GM18508 (cell line): Measurements from ENCODE around the gene SCAMP5.

Source experiments
- ATAC-seq: cut with Tn5 transposase; IDR thresholded peaks from one replicate; pipeline ENCODE4 v1.9.1; 2021; ENCODE audit warnings: moderate number of reproducible peaks; ENCODE audit not compliant: insufficient read depth, unreplicated experiment

The SCAMP5 gene

DNA sequence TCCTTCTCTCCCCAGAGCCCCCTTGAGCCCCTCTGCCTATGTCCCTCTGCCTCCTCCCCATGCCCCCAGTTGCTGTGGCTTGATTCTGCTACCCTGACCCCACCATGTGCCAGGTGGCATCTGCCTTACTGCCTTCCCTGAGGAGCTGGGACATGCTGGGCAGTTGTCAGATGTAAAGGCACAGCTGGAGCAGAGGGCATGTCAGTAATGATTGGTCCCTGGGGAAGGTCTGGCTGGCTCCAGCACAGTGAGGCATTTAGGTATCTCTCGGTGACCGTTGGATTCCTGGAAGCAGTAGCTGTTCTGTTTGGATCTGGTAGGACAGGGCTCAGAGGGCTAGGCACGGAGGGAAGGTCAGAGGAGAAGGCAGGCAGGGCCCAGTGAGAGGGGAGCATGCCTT lies 24.6 kb downstream of the SCAMP5 start:
- no peak for ATAC-seq

DNA sequence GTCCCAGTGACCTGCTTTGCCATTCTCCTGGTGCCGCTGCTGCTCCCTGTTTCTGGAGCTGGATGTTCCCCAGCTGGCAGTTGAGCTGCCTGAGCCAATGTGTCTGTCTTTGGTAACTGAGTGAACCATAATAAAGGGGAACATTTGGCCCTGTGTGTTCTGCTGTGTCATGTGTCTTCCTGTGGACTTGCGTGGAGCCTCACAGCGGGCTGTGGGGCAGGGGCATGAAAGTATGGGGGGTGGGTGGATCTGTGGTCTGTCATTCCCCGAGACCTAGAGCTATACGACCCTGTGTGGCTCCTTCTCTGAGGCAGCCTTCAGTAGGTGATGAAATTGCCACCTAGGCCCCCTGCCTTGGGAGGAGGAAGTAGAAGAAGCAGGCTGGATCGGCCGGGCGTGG lies 26.0 kb downstream of the SCAMP5 start:
- no peak for ATAC-seq

DNA sequence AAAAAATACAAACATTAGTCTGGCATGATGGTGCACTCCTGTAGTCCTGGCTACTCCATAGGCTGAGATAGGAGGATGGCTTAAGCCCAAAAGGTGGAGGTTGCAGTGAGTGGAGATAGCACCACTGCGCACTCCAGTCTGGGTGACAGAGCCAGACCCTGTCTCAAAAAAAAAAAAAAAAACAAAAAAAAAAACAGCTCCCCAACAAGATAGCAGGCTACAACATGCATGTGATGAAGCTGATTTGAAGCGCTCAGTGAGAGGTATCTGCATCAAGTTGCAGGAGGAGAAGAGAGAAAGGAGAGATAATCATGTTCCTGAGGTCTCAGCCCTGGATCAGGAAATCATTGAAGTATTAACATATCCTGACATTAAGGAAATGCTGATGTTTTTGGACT lies 27.4 kb downstream of the SCAMP5 start:
- no peak for ATAC-seq

DNA sequence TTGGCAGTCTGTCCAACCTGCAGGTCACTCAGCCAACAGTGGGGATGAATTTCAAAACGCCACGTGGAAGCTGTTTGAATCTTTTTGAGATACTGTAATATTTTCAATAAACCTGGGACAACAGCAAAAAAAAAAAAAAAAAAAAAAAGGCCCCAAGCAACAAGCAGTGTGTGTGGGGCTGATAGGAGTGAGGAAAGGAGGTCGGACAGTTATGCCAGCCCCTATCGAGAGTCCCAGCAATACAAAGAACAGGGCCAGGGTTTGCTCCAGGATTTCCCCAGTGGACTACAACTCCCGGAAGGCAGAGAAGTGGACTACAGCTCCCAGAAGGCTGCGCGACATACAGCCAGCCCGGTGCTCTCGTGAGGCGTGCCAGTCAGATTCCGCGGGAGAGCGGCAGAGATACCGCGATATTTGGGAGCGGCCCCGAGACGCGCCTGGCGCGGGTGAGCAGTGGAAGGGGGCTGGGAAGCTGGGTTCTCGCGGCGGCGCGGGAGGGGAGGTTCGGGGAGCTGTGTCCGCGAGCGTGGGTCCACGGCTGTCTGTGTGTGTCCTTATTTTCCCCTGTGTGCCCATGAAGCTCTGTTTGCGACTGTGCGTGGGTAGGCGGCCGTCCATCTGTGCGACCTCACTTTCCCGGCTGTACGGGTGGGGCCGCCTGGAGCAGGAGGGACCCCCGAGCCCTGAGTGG lies 28.0 kb downstream of the SCAMP5 start, which contains the start of gene PPCDC:
TSS of gene PPCDC (plus strand) at position 410 of the 691 bp plus-strand sequence. CDS start 4,729 bp downstream, outside the sequence.
- no peak for ATAC-seq

DNA sequence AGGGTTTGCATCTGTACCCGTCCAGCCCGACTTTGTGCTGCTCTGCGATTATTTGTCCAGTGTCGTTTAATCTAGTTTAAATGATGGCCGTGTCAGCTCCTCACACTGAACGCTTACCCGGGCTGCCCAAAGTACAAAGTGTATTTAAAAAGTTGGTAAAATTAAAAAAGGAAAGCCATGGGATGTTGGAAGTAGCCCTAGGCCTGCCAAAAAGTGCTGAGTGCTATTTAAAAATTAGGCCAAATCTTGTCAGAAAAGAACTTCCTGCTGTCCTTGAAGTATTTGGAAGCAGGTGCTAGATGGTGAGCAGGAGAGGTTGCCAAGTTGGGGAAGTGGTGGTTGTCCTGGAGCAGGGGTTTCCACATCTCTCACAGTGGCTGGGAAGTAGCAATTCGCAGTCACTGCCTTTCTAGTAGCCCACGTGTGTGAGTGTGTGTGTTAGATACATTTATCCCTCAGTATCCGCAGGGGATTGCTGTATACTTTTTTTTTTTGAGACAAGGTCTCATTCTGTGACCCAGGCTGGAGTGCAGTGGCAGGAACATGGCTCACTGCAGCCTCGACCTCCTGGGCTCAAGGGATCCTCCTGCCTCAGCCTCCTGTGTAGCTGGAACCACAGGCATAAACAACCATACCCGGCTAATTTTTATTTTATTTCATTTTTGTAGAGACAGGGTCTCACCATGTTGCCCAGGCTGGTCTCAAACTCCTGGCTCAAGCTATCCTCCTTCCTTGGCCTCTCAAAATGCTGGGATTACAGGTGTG lies 28.7 kb downstream of the SCAMP5 start:
- no peak for ATAC-seq

DNA sequence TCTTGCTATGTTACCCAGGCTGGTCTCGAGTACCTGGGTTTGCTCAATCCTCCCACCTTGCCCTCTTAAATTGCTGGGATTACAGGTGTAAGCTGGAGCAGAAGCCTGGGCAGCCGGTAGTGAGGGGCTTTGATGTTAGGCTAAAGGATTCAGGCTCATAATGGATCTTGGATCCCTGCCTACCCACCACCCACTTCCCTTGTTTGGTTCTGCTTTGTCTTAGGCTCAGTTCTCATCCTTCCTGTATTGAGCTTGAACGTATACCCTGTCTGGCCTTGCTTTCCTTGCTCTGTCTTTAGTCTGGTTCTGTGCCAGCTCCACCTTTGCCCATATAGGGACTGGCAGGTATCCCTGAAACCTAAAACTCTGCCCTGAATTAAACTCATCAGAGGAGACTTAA lies 29.7 kb downstream of the SCAMP5 start:
- ATAC-seq, result no peak

DNA sequence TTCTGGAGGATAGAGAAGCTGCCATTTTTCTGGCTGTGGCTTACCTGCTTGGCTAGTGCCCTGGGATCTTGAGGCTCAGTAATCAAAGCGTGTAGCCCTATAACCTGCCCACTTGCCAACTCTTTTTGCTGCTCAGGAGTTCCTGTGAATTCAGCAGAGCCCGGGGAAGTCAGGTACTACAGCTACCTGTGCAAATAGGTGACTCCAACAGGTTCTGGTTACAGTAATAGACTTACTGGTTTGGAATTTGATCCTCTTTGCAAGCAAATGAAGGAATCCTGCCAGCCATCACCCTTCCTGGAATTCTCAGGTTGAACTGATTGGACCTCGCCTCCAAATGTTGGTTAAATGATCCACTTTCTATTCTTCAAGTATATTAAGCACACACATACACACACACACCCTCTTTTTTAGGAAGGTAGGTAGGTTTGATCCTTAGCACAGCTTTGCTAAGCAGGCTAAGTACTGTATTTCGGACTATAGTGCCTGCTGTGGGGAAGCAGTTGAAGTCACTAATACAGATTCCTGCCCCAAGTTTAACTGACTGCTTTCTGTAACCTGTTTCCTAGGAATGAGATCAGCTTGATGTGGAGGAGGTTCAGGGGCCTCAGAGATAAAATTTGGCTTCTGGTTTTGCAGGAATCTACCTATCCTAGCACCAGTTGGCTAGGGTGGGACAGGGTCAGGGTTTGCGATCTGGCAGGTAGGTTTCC lies 30.3 kb downstream of the SCAMP5 start:
- ATAC-seq, result no peak

DNA sequence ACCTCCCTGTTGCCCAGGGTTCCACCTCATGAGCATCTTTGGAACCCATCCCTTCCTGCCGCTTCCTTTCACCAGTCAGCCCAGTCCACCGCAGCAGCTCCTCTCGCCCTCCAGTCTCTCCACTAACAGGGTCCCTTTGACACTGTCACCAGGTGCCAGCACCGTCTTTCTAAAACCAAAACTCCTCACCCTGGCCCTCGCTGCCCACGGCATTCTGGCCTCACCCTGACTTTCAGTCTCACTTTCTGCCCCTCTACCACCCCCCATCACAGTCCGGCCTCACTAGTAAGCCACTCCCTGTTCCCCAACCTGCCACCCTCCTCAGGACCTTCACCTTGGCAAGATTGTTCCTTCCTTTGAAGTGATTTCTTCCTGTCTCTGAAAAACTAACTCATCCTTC lies 32.2 kb downstream of the SCAMP5 start:
- ATAC-seq, result no peak

DNA sequence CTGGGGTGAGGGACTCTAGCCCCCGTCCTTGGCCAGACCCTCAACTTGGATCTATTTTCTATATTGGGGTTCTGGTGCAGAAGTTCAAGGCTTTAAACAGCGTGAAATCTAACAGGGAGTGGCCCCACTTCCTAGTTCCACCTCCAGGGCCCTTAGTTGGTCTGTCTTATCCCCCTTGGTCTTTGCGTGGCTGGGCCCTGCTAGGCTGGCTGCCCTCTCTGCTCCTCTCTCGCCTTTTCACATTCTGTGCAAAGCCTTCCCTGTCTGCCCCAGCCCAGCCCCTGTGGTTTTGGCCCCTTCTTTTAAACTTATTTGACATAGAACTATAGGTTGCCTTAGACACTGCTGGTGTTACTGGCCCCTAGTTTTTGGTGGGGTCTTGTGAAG lies 33.6 kb downstream of the SCAMP5 start:
- ATAC-seq, result no peak

DNA sequence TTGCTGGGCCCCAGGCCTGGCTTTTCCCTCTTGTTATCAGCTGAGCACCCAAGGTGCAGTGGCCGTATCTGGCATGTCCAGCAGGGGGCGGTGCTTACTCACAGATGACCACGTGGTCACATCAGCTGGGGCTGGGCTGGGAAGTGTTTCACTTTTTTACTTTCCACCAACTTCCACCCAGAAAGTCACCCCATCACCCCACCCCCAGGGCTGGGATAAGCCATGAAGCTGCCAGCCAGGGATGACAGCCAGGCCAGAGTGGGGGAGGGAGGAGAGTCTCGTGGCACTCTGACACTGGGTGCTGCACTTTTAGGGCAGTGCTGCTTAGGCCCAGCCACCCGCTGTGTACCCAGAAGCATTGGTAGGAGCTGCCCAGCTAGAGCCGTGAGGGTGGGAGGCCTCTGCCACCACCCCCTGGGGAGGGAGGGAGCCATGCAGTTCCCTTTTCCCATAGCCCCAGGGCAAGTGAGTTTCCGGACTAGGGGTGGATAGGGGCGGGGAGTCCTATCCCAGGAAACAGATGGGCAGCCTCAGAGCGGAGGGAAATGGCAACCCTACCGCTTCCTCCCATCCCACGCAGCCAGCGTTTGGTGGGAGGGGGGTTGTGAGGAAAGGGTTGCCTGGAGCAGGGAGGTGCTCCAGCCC lies 34.1 kb downstream of the SCAMP5 start:
- ATAC-seq, result no peak

DNA sequence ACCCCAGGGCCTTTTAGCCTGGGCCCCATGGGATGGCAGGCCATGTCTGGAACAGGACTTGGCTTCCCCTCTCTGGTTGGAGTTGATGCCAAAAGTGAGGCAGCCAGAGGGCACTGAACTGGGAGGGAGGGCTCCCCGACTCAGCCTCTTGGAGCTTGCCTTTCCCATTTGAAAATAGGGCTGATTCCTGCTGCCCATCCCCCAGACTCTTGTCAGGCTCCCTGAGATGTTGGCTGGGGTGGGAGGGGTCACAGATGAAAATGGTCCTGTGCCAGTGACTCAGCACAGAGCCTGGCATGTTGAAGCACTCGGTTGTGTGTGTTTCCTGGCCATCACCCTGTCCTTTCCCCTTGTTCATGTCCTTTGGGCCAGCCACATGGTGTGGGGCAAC lies 34.7 kb downstream of the SCAMP5 start:
- no peak for ATAC-seq

DNA sequence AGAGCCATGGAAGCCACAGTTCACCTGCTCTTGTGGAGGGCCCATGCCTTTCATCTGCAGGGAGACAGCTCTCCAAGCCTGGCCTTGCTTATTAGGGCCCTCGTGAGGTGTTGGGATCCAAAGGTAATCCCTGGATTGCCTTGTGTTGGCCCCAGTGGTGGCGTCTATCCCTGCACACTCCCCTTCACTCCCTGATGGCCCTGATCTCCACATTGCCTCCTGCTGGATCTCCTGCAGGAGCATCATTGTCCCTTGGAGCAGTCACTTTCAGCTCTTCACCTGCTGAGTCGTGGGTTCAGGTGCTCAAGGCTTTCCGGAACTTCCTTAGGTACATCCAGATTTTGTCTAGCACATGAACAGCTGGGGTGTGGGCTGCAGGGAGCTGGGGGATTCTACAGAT lies 35.1 kb downstream of the SCAMP5 start:
- ATAC-seq, result no peak

DNA sequence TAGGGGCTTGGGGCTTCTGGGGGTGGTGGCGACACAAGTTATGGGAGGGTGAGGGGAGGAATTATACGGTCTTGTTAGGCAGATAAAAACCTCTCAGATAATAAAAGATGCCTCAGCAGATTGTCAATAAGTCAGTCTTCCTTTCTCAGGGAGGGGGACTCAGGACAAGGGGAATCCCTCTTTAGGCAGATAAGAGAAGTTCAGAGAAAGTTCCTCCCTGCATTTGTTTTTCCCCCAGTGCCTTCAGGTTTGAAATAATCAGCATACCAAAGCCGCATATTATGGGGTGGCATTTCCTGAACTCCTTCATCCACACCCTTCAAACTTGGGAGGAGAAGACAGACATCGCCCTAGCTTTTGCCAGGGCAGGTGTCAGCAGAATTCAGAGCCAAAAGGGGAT lies 36.5 kb downstream of the SCAMP5 start:
- ATAC-seq, result no peak

DNA sequence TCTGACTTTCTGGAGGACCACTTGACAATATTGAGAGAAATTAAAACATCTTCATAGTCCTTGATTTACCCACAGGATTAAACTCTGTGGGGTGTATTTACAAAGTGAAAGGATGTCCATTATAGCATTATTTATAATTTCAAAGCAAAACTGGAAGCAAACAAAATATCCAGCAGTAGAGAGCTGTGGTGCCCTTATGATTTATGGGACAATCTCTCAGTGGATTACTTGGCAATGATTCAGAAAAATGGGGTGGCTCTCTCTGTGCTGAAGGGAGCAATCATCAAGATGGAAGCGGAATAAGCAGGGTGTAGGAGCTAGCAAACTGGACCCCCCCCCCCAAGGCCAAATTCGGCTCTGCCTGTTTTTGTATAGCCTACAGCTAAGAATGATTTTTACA lies 37.0 kb downstream of the SCAMP5 start:
- no peak for ATAC-seq

DNA sequence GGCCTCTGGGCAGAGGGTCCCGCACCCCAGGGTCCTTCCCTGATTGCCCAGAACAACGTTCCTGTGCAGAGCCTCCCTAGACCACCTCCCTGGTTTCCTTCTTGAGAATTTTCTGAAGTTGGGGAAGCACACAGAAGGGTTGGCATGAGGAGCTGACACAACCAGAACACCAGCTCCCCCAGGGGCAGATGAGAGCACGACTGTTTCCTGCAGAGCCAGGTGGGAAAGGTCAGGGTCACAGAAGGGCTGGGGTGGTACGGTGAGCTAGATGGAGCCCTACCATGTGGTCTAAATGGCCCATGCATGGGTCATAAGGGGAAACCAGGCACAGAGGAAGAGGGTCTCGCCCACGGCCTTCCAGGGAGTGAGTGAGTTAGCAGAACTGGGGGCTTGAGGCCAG lies 38.4 kb downstream of the SCAMP5 start:
- no peak for ATAC-seq

DNA sequence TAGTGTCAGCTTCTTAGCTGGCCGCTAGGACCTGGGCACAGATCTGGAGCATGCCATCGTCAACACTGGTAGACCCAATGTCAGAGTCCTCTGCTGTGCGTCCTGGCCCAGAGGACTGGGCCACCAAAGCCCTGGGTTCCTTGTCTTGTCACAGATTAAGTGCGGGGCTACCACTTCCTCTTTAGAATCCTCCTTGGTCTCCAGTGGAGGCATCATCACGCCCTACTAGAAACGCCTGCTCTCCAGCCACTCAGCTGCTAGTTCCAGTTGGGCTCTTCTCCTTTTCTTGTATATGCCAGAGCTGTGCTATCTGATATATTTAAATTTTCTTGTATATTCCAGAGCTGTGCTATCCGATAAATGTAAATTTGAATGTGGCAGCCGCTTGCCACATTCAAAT lies 39.3 kb downstream of the SCAMP5 start:
- ATAC-seq, result no peak

DNA sequence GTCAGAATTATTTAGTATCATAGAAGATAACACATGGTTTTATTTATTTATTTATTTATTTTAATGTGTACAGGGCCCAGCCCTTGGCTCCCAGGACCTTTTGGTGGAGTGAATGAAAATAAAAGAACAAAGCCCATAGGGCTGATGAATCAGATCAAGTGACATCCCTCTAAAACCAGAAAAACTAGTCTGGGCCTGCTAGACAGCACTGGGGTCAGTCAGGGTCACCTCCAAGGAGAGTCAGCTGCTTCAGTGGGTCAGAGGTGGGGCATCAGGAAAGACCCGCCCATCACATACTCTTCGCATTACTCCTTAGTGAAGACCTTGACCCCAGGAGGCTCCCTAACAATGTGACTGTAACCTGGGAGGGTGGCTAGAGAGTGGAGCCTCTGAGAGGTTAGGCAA lies 40.9 kb downstream of the SCAMP5 start:
- no peak for ATAC-seq

DNA sequence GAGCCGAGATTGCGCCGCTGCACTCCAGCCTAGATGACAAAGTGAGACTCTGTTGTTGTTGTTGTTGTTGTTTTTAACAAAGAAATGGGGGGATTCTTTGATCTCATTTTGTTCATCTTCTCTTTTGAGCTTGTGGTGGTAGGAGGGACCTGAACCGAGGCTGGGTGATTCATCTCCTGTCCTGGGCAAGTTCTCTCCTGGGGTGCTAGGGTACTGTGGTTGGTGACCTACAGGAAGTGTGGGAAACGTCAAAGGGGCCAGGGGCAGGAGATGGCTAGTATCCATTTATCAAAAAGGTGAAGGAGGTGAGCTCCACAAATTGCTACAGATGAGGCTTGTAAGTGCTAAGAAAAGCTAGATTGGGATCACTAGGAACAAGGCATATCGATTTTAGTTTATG lies 42.3 kb downstream of the SCAMP5 start:
- no peak for ATAC-seq

DNA sequence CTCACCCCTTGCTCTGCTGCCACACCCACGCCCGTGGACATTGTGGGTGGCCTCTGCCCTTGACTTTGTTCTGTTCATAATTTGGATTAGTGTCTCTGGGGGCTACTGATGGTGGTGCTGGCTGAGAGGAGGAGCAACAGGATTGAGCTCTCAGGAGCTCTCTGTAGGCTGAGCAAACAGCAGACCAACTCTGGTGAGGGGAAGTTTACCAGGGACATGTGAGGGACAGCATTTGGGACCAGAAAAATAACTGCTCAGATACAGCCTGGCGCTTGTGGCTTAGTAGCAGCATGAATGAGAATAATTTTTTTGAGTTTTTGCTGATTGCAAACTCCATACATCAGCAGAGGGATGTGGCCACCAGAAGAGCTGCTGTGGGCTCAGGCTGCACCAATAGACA lies 42.9 kb downstream of the SCAMP5 start:
- ATAC-seq, result no peak

DNA sequence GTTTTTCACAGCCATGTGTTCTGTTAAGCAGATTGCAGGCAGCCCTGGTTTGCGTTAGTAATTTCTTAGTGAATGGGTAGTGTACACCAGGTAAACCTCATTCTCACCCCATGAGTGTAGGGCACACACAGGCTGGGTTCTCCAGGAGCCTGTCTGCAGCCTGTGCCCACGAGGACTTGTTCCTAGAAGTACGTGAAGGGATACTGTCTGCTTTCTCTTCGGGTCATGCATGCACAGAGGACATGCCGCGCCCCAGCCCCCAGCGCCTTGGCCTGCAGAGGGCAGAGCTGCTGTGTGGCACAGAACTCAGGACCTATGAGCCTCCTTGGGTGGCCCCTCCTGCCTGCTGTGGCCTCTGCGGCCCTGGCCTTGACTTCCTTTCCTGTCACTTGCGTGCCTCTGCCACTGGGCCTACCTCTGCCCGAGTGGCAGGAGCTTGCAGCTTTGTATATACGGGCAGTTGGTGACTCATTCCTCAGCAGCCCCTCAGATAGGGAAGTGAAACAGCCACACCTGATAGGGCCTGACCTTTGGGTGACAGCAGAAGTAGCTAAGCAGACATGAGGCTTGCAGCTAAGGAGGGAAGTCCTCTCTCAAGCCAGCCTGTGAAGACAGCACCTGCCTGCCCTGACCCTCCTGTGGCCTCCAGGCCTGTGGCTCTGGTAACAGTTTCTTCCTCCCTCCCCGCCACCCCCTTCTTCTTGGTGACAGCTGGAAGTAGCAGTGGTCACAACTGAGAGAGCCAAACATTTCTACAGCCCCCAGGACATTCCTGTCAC lies 47.6 kb downstream of the SCAMP5 start:
- ATAC-seq, result peak; percentile 66
